OCI-LY3 (cell line): ENCODE data around the gene FTCDNL1.

Source experiments
- H2AFZ ChIP-seq: fragments of 200-600, 300-600 bp; shearing (Covaris generic); 2 replicates; pipeline ENCODE4 v1.6.0; 2014; ENCODE audit warnings: antibody characterized with exemption, low read depth, low read length
- H3K27ac ChIP-seq: fragments of 200-600, 300-600 bp; sonication (generic); 2 replicates; pipeline ENCODE4 v1.5.1; 2014; ENCODE audit warnings: mild to moderate bottlenecking, low read length, moderate library complexity, mixed read lengths
- H3K27me3 ChIP-seq: fragments of 200-600, 300-600 bp; sonication (generic); 2 replicates; pipeline ENCODE4 v1.6.1; 2014; ENCODE audit warnings: low read depth, low read length, mixed read lengths
- H3K36me3 ChIP-seq: fragments of 200-600, 300-600 bp; sonication (generic); replicated peaks from 2 replicates; pipeline ENCODE3; 2014; ENCODE audit warnings: low read depth, low read length, mixed read lengths
- H3K4me1 ChIP-seq: fragments of 300-600, 200-600 bp; sonication (generic); 2 replicates; pipeline ENCODE4 v1.6.1; 2014; ENCODE audit warnings: low read length, mixed read lengths
- H3K4me2 ChIP-seq: fragments of 200-600, 300-600 bp; sonication (generic); 2 replicates; pipeline ENCODE4 v1.6.1; 2014; ENCODE audit warnings: low read length, mixed read lengths
- H3K4me3 ChIP-seq: fragments of 300-600, 200-600 bp; sonication (generic); 2 replicates; pipeline ENCODE4 v1.5.1; 2014; ENCODE audit warnings: antibody characterized with exemption, mild to moderate bottlenecking, low read length, moderate library complexity
- H3K79me2 ChIP-seq: fragments of 300-600, 200-600 bp; shearing (Covaris generic); 2 replicates; pipeline ENCODE4 v1.6.1; 2014; ENCODE audit warnings: mild to moderate bottlenecking, low read length, mixed read lengths
- H3K9ac ChIP-seq: fragments of 300-600, 200-600 bp; shearing (Covaris generic); 2 replicates; pipeline ENCODE4 v1.6.0; 2014; ENCODE audit warnings: mild to moderate bottlenecking, low read length, moderate library complexity
- H3K9me3 ChIP-seq: fragments of 200-600, 300-600 bp; shearing (Covaris generic); 2 replicates; pipeline ENCODE4 v1.6.1; 2014; ENCODE audit warnings: low read length, mixed read lengths; ENCODE audit not compliant: insufficient read depth
- H4K20me1 ChIP-seq: fragments of 200-600, 300-600 bp; sonication (generic); 2 replicates; pipeline ENCODE4 v1.6.1; 2016; ENCODE audit warnings: low read length, mixed read lengths; ENCODE audit not compliant: insufficient read depth
- CTCF ChIP-seq: fragments of 200-600, 300-600 bp; sonication (generic); IDR thresholded peaks from 2 replicates; pipeline ENCODE4 v1.5.1; 2014; ENCODE audit warnings: antibody characterized with exemption, low read length, low read depth
- EZH2phosphoT487 ChIP-seq: fragments of 200-600 bp; shearing (Covaris generic); IDR thresholded peaks from 2 replicates; pipeline ENCODE4 v1.6.1; 2018; ENCODE audit warnings: antibody characterized with exemption, mixed run types, low read depth

FTCDNL1 gene

GRCh38 chr2:199717587-199717907 lies 133.4 kb downstream of the FTCDNL1 start:
- H2AFZ ChIP-seq: no peak overlapping the region
- H3K4me3 ChIP-seq: no peak overlapping the region
- H3K36me3 ChIP-seq: no peaks in the 10 kb centered on the region
- H3K9me3 ChIP-seq: no peaks in the 10 kb centered on the region
- peaks cover 12% of the 10 kb centered on the region for H3K4me1 ChIP-seq
- no peak overlapping the region for H3K27ac ChIP-seq
- no peak overlapping the region for H3K4me2 ChIP-seq
- H3K9ac ChIP-seq: no peak overlapping the region
- TF ChIP-seq CTCF: no peak
- no peak for TF ChIP-seq EZH2phosphoT487
- no peaks in the 10 kb centered on the region for H4K20me1 ChIP-seq
- H3K27me3 ChIP-seq: no peaks in the 10 kb centered on the region
- no peaks in the 10 kb centered on the region for H3K79me2 ChIP-seq

GRCh38 chr2:199716807-199717586 lies 134.0 kb downstream of the FTCDNL1 start:
- H3K9me3 ChIP-seq: no peaks in the 10 kb centered on the region
- H3K79me2 ChIP-seq: no peaks in the 10 kb centered on the region
- H3K4me2 ChIP-seq: no peak overlapping the region
- H3K4me1 ChIP-seq: peaks cover 12% of the 10 kb centered on the region
- H3K36me3 ChIP-seq: no peaks in the 10 kb centered on the region
- no peaks in the 10 kb centered on the region for H3K27me3 ChIP-seq
- H4K20me1 ChIP-seq: no peaks in the 10 kb centered on the region
- H2AFZ ChIP-seq: no peak overlapping the region
- no peak overlapping the region for H3K4me3 ChIP-seq
- H3K9ac ChIP-seq: no peak overlapping the region
- H3K27ac ChIP-seq: no peak overlapping the region
- TF ChIP-seq EZH2phosphoT487: no peak
- TF ChIP-seq CTCF: no peak

DNA sequence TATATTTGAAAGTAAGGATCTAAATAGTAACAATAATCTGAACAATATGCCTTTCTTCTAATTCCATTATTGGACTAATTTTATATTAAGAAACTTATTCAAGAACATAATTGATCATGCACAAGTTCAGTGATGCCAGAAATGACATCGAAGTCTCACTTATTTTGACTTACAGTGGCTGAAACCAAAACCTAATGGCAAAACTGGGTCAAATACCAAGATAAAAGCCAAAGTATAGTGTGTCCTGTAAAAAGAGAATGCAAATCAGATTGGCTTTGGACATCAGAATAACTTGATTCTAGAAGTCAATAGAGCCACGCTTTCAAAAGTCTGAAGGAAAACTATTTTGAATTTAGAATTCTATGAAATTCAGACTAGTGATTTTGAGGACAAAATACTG lies 137.2 kb downstream of the FTCDNL1 start:
- H3K9ac ChIP-seq: no peak overlapping the region
- no peak overlapping the region for H3K4me3 ChIP-seq
- TF ChIP-seq EZH2phosphoT487 (no peak), CTCF (no peak)
- H3K27me3 ChIP-seq: no peaks in the 10 kb centered on the region
- no peaks in the 10 kb centered on the region for H3K79me2 ChIP-seq
- H3K4me2 ChIP-seq: no peak overlapping the region
- H2AFZ ChIP-seq: no peak overlapping the region
- no peak overlapping the region for H3K27ac ChIP-seq
- H3K9me3 ChIP-seq: no peaks in the 10 kb centered on the region
- no peaks in the 10 kb centered on the region for H4K20me1 ChIP-seq
- H3K4me1 ChIP-seq: peaks cover 12% of the 10 kb centered on the region
- no peaks in the 10 kb centered on the region for H3K36me3 ChIP-seq

- peaks cover 5% of the 10 kb centered on the region for H3K9me3 ChIP-seq
- H3K79me2 ChIP-seq: no peaks in the 10 kb centered on the region
- no peak overlapping the region for H2AFZ ChIP-seq
- H4K20me1 ChIP-seq: no peaks in the 10 kb centered on the region
- H3K4me2 ChIP-seq: no peak overlapping the region
- TF ChIP-seq EZH2phosphoT487: no peak
- no peak for TF ChIP-seq CTCF
- no peak overlapping the region for H3K9ac ChIP-seq
- H3K36me3 ChIP-seq: no peaks in the 10 kb centered on the region
- no peak overlapping the region for H3K4me3 ChIP-seq
- H3K27ac ChIP-seq: no peak overlapping the region
- peaks cover 17% of the 10 kb centered on the region for H3K4me1 ChIP-seq
- no peaks in the 10 kb centered on the region for H3K27me3 ChIP-seq
Observed at GRCh38 chr2:199710551-199710950, 140.4 kb downstream of the FTCDNL1 start.
